HepG2 (cell line): ENCODE data around the gene TCF19. TPM values are rescaled to one million over a fixed set of nuclear protein-coding genes. Genes with fewer than 3 reads are reported as not detected.

Source experiments
- ATAC-seq: fragments of 200-7000 bp; cut with Tn5 transposase; 3 replicates; pipeline ENCODE4 v1.9.1; 2020; ENCODE audit warnings: mild to moderate bottlenecking, moderate library complexity
- BruUV-seq: library from RNA; stranded (reverse); fragments of 400-500 nt; replicated peaks from 2 replicates; lab custom pipeline; 2021; lab: Mats Ljungman, UMichigan
- CTCF ChIA-PET: fragments of 300-600 bp; formaldehyde crosslinking; extraction: SDS; loops from one replicate; lab custom pipeline; 2021; ENCODE audit warnings: low total read pairs, inconsistent platforms, low intra/inter-chr PET ratio; lab: Yijun Ruan, JAX
- POLR2A ChIA-PET: fragments of 350-600 bp; sonication (Branson Sonifier 250); formaldehyde crosslinking; loops from one replicate; lab custom pipeline; 2020; ENCODE audit warnings: antibody characterized with exemption, inconsistent platforms; lab: Yijun Ruan, JAX
- DNase-seq: peaks from one replicate; pipeline ENCODE4 v3.0.0-alpha.2; 2015; ENCODE audit warnings: low spot score
- FAIRE-seq: peaks from 3 replicates; lab custom pipeline; 2011; peaks lifted over from hg19 to GRCh38; lab: Jason Lieb, UNC
- H2AFZ ChIP-seq: one replicate; pipeline ENCODE4 v1.6.1; 2011; ENCODE audit warnings: low read length, inconsistent platforms
- H3K27ac ChIP-seq: fragments of 300-600 bp; 3 replicates; pipeline ENCODE4 v1.8.0; 2011; ENCODE audit warnings: mixed run types, mild to moderate bottlenecking, mixed read lengths, low read length, inconsistent platforms; ENCODE audit not compliant: insufficient read depth; ENCODE audit errors: extremely low read length
- H3K27me3 ChIP-seq, 2 experiments: fragments of 200-600 bp in 1 of 2; 2 replicates in 1 of 2; 3 replicates in 1 of 2; pipeline versions ENCODE4 v1.6.0 to v1.8.0; 2011; ENCODE audit warnings: low read length in 2 of 2, mild to moderate bottlenecking in 2 of 2, moderate library complexity in 2 of 2, inconsistent platforms in 1 of 2; ENCODE audit not compliant: insufficient read depth in 2 of 2, control insufficient read depth in 1 of 2
- H3K36me3 ChIP-seq, 2 experiments: fragments of 200-600 bp in 1 of 2; replicated peaks in 1 of 2; 2 replicates in 1 of 2; 3 replicates in 1 of 2; pipeline versions ENCODE4 v1.5.1 to v1.8.0; 2011; ENCODE audit warnings: low read length in 2 of 2, inconsistent platforms in 1 of 2; ENCODE audit not compliant: insufficient read depth in 2 of 2, control insufficient read depth in 1 of 2
- H3K4me1 ChIP-seq: 2 replicates; pipeline ENCODE4 v1.5.1; 2012; ENCODE audit warnings: low read length, inconsistent platforms; ENCODE audit not compliant: insufficient read depth
- H3K4me2 ChIP-seq: 2 replicates; pipeline ENCODE4 v1.6.0; 2011; ENCODE audit warnings: low read depth, low read length, inconsistent platforms
- H3K4me3 ChIP-seq, 3 experiments: fragments of 200-600 bp in 1 of 3; sonication (generic), shearing (Covaris generic) in 1 of 3; replicated peaks in 1 of 3; 2 replicates each; pipeline ENCODE4 v1.5.1; 2011 to 2016; ENCODE audit warnings: low read length in 3 of 3, inconsistent platforms in 2 of 3, low read depth in 2 of 3, mild to moderate bottlenecking in 2 of 3, control low read depth in 1 of 3, mixed read lengths in 1 of 3; ENCODE audit not compliant: insufficient read depth in 1 of 3
- H3K79me2 ChIP-seq: one replicate; pipeline ENCODE4 v1.6.1; 2011; ENCODE audit warnings: low read length, inconsistent platforms; ENCODE audit not compliant: insufficient read depth
- H3K9ac ChIP-seq: 2 replicates; pipeline ENCODE4 v1.6.0; 2011; ENCODE audit warnings: mild to moderate bottlenecking, low read depth, low read length, inconsistent platforms; ENCODE audit not compliant: insufficient read depth
- H3K9me3 ChIP-seq: 2 replicates; pipeline ENCODE4 v1.5.1; 2012; ENCODE audit warnings: mild to moderate bottlenecking, low read length
- H4K20me1 ChIP-seq: 2 replicates; pipeline ENCODE4 v1.6.0; 2011; ENCODE audit warnings: inconsistent platforms, mild to moderate bottlenecking, low read length, moderate library complexity; ENCODE audit not compliant: insufficient read depth
- BRCA1 ChIP-seq: sonication (generic); formaldehyde crosslinking; IDR thresholded peaks from 2 replicates; pipeline ENCODE4 v1.4.0; 2020; ENCODE audit warnings: missing genetic modification reagents
- CCDC6 ChIP-seq: sonication (generic); formaldehyde crosslinking; IDR thresholded peaks from 2 replicates; pipeline ENCODE4 v1.8.1; 2022; ENCODE audit warnings: mild to moderate bottlenecking, missing genetic modification reagents, moderate library complexity
- CEBPZ ChIP-seq: IDR thresholded peaks from 2 replicates; pipeline ENCODE4 v1.6.1; 2012; ENCODE audit warnings: low read length, improper control_type of control experiment
- FLYWCH1 ChIP-seq: sonication (generic); formaldehyde crosslinking; IDR thresholded peaks from 2 replicates; pipeline ENCODE4 v1.8.1; 2023; ENCODE audit warnings: mild to moderate bottlenecking, missing genetic modification reagents
- GLI4 ChIP-seq: sonication (generic); formaldehyde crosslinking; IDR thresholded peaks from 2 replicates; pipeline ENCODE4 v1.5.1; 2020; ENCODE audit warnings: missing genetic modification reagents, mild to moderate bottlenecking, moderate library complexity, borderline replicate concordance
- IRX3 ChIP-seq: sonication (generic); formaldehyde crosslinking; IDR thresholded peaks from 2 replicates; pipeline ENCODE4 v1.8.1; 2023; ENCODE audit warnings: mild to moderate bottlenecking, low read depth, missing genetic modification reagents, borderline replicate concordance
- NFATC3 ChIP-seq: sonication (generic); formaldehyde crosslinking; IDR thresholded peaks from 2 replicates; pipeline ENCODE4 v1.5.1; 2020; ENCODE audit warnings: mild to moderate bottlenecking, missing genetic modification reagents
- RFXANK ChIP-seq: IDR thresholded peaks from 2 replicates; pipeline ENCODE4 v1.6.1; 2016
- SRF ChIP-seq: IDR thresholded peaks from 2 replicates; pipeline ENCODE4 v1.6.1; 2011; ENCODE audit warnings: mild to moderate bottlenecking, low read depth, low read length, moderate library complexity
- TBL1XR1 ChIP-seq: fragments of 150-350 bp; IDR thresholded peaks from 2 replicates; pipeline ENCODE4 v1.6.1; 2014; ENCODE audit warnings: borderline replicate concordance, low read length; ENCODE audit not compliant: partially characterized antibody
- ZNF121 ChIP-seq: sonication (generic); formaldehyde crosslinking; IDR thresholded peaks from 2 replicates; pipeline ENCODE4 v1.5.0; 2020; ENCODE audit warnings: mild to moderate bottlenecking, missing genetic modification reagents
- ZNF280D ChIP-seq: sonication (generic); formaldehyde crosslinking; IDR thresholded peaks from 2 replicates; pipeline ENCODE4 v1.5.1; 2020; ENCODE audit warnings: mild to moderate bottlenecking, missing genetic modification reagents
- ZNF879 ChIP-seq: sonication (generic); formaldehyde crosslinking; IDR thresholded peaks from 2 replicates; pipeline ENCODE4 v1.8.1; 2023; ENCODE audit warnings: missing genetic modification reagents
- WGBS: methylation state at CpG from one replicate; pipeline ENCODE4 v1.1.6; 2017; ENCODE audit warnings: low lambda C conversion rate; 5-methylcytosine and 5-hydroxymethylcytosine counted together
- in situ Hi-C: cut with HindIII; loops from 2 replicates; pipeline ENCODE4 v1.10.0; 2017; ENCODE audit warnings: low pct_unique_long_range_greater_than_20kb; ENCODE audit not compliant: extremely low pct_ligation_motif_present
- intact Hi-C: fragments of 100-400 bp; cut with micrococcal nuclease; formaldehyde crosslinking; loops from one replicate; pipeline ENCODE4 v1.10.0; 2022; ENCODE audit not compliant: unreplicated experiment
- polyA plus RNA-seq, 8 experiments: library from polyadenylated mRNA; depleted of rRNA in 3 of 8; stranded (reverse) in 7 of 8; unstranded in 1 of 8; fragments of >200 nt; fragmentation: Illumina TruSeq in 4 of 8; extraction: Trizol in 4 of 8; gene quantifications; 2 replicates each; pipeline versions ENCODE4 v1.2.1 to v1.2.3, GENCODE V29; 2011 to 2016; ENCODE audit warnings: low read depth in 4 of 8, missing spikeins in 1 of 8, mixed read lengths in 1 of 8; ENCODE audit not compliant: insufficient read depth in 1 of 8
- total RNA-seq, 5 experiments: library from RNA; depleted of rRNA; stranded (reverse); fragments of >200 nt; fragmentation: Illumina TruSeq; extraction: Trizol; gene quantifications; 2 replicates each; pipeline ENCODE4 v1.2.3, GENCODE V29; 2016; ENCODE audit warnings: low read depth in 1 of 5

The TCF19 gene
- total and polyA plus RNA-seq, 2 of the 13 experiments (the other 11 are each of a cell fraction or from before 2014, with no cell fraction given) = 4.9 to 22.2 TPM

GRCh38 chr6:31140643-31141042, 17.7 kb upstream of the TCF19 start:
- CTCF ChIA-PET = no interaction called here
- Histone ChIP-seq H3K27me3 (0 out of 5 replicates have a peak, but pooled peaks cover 0 to 4% of the 10 kb centered on the region in 2 experiments), H3K9me3 (no peaks in the 10 kb centered on the region), H3K9ac (no peak overlapping the region), H3K79me2 (no peaks in the 10 kb centered on the region), H3K36me3 (peaks cover 4 to 18% of the 10 kb centered on the region in 2 experiments; a peak in 4 of 5 replicates), H4K20me1 (no peaks in the 10 kb centered on the region), H3K27ac (no peak overlapping the region), H3K4me2 (no peak overlapping the region), H3K4me1 (peaks cover 7% of the 10 kb centered on the region), H2AFZ (no peak overlapping the region), H3K4me3 (no peak overlapping the region)
- DNase-seq = no peak
- POLR2A ChIA-PET = no interaction called here
- ATAC-seq = no peak
- TF ChIP-seq FLYWCH1 (CRISPR knock-in tag) = no peak
- in situ Hi-C loops (no loop called here), intact Hi-C loops (no loop called here)
- 73% methylated on average over 8 of the region's 15 CpGs for WGBS
- BruUV-seq = no TSS peak
- no peak for FAIRE-seq

GRCh38 chr6:31142361-31142761, 16.0 kb upstream of the TCF19 start:
- Histone ChIP-seq H3K4me3 (no peak overlapping the region), H2AFZ (no peak overlapping the region), H3K79me2 (no peaks in the 10 kb centered on the region), H3K27ac (no peak overlapping the region), H3K4me2 (no peak overlapping the region), H3K9me3 (no peaks in the 10 kb centered on the region), H3K4me1 (peaks cover 7% of the 10 kb centered on the region), H3K9ac (no peak overlapping the region), H4K20me1 (no peaks in the 10 kb centered on the region), H3K36me3 (peaks cover 4 to 18% of the 10 kb centered on the region in 2 experiments; a peak in 4 of 5 replicates), H3K27me3 (0 out of 5 replicates have a peak, but pooled peaks cover 0 to 4% of the 10 kb centered on the region in 2 experiments)
- DNase-seq (no peak), FAIRE-seq (no peak), ATAC-seq (no peak)
- in situ Hi-C loops = no loop called here
- intact Hi-C loops = loop anchor here (2.0 kb wide), 1 partner anchor 16 kb away; no protein-coding TSS in a partner anchor
- WGBS = 85% methylated on average over 2 of the region's 2 CpGs
- POLR2A ChIA-PET = no interaction called here
- BruUV-seq = no TSS peak
- CTCF ChIA-PET = no interaction called here
- no peak for TF ChIP-seq SRF
- no peak for TF ChIP-seq ZNF879 (CRISPR knock-in tag)
- TF ChIP-seq RFXANK (CRISPR knock-in tag) = no peak
- TF ChIP-seq GLI4 = no peak
- TF ChIP-seq ZNF280D (CRISPR knock-in tag) = no peak
- TF ChIP-seq ZNF121 = no peak
- TF ChIP-seq IRX3 (CRISPR knock-in tag) = no peak
- TF ChIP-seq NFATC3 = no peak
- no peak for TF ChIP-seq CEBPZ
- no peak for TF ChIP-seq TBL1XR1
- no peak for TF ChIP-seq BRCA1 (CRISPR knock-in tag)
- TF ChIP-seq CCDC6 (CRISPR knock-in tag) = no peak
